Stimulated activated CD4-positive, alpha-beta T cell treated with anti-CD3 and anti-CD28 coated beads, Interleukin-1b, Interleukin-23, amount 100 ng/mL, for 4 hours (primary cell): ENCODE data around the gene PLCB3.

Experiments
- DNase-seq, 2 donors: peaks; one replicate each; pipeline ENCODE4 v3.0.0-alpha.2; 2020; ENCODE audit warnings: low read depth in 2 of 2

PLCB3 gene

DNA sequence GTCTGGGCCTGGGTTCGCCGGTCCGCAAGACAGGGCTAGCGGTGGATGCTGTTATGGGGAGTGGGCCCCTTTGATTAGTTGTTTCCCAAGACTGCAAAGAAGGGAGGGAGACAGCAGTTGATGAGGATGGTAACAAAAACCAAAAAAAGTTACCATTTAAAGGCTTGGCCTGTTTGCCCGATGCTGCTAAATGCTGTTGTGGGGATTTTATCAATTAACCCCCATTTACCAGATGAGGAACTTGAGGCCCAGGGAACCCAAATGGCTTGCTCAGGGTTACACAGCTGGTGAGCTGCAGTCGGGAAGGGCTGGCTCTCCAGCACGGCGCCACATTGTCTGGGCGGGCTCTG lies 28.7 kb upstream of the PLCB3 start:
- DNase-seq = no peak

DNA sequence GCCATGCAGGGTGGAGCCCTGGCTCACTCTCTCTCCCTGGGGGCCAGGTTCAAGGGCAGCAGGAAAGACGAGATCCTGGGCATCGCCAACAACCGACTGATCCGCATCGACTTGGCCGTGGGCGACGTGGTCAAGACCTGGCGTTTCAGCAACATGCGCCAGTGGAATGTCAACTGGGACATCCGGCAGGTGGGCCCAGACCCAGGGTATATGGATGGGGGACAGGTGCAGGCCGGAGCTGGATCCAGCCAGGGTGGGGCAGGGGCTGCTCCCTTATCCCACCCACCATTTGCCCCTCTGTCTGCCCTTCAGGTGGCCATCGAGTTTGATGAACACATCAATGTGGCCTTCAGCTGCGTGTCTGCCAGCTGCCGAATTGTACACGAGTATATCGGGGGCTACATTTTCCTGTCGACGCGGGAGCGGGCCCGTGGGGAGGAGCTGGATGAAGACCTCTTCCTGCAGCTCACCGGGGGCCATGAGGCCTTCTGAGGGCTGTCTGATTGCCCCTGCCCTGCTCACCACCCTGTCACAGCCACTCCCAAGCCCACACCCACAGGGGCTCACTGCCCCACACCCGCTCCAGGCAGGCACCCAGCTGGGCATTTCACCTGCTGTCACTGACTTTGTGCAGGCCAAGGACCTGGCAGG lies 28.2 kb upstream of the PLCB3 start:
- DNase-seq = no peak

DNA sequence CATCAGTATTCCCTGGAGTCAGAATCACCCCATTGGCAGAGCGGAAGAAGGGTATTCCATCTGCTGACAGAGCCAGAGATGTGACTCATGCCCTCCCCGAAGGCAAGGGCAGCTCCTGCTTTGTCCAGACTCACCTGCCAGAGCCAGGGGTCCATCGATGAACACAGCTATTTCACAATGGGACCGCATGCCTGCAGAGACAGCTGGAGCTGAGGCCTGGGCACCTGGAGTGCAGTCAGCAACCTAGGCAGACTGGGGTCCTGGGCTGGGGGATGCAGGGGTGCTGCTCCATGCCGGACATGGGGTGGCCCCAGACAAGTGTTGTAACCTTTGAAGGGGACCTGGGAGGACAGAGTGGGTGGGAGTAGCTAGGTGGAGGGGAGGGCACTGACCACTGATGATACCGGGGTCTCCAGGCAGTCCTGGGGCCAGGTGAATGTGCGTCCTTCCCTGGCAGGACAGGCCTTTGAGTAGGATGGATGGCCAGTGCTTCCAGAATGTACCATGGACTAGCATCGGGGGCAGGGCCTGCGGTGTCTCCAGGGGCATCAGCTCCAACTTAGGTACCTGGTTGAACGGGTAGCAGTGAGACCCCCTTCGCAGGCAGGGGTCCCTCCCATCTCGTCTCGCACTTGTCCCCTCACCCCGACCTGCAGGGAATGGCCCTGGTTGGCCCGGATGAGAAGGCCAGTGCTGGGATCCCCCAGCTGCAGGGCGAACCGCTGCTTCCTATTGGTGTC lies 27.0 kb upstream of the PLCB3 start:
- DNase-seq = no peak

DNA sequence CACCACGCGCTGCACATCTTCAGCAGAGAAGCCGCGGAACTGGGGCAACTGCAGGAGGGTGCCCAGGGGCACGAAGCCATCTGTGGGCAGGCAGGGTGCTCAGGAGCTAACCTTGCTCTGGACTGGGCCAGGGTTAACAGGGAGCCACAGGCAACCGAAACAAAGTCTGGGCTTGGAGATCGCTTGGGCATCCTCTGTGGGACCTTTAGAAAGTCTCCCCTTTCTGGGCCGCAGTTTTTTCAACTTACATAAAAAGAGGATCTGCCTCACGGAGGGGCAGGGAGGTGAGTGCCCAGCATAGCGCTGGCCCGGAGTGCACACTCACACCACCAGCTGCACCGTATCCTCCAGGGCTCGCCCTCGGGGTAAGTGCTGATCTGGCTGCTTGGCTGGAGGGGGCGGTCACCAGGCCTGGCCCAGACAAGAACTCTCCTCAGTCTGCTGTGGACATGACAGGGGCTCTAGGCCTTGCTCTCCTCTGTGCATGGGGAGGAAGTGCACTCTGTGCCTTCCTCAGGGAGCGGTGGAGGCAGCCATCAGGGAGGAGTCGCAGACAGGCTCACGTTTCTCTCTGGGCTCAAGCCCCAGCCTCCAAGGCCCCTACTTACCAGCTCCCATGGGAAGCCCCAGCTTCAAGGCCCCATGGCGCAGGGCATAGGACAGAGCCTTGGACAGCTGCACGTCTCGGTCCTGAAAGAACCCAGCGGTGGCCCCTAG lies 26.3 kb upstream of the PLCB3 start:
- DNase-seq = no peak

GRCh38 chr11:64225608-64226506 lies 25.5 kb upstream of the PLCB3 start, which contains the start of the genes NUDT22 and TRPT1:
Gene NUDT22, plus strand, starts transcription at chr11:64226274. Its CDS starts 379 bp downstream, at chr11:64226653.
Gene TRPT1, minus strand, starts transcription at chr11:64226186. Its CDS starts 326 bp downstream, at chr11:64225860.
- peak; percentile 86 to 93 for DNase-seq

- DNase-seq = peak in 1 of 2 donors; percentile 47
These were observed 24.8 kb upstream of the PLCB3 start for GRCh38 chr11:64226507-64227051.

- no peak for DNase-seq
These were observed 23.8 kb upstream of the PLCB3 start for GRCh38 chr11:64227405-64227956.

GRCh38 chr11:64229090-64229743 lies 22.1 kb upstream of the PLCB3 start:
- DNase-seq = no peak

DNA sequence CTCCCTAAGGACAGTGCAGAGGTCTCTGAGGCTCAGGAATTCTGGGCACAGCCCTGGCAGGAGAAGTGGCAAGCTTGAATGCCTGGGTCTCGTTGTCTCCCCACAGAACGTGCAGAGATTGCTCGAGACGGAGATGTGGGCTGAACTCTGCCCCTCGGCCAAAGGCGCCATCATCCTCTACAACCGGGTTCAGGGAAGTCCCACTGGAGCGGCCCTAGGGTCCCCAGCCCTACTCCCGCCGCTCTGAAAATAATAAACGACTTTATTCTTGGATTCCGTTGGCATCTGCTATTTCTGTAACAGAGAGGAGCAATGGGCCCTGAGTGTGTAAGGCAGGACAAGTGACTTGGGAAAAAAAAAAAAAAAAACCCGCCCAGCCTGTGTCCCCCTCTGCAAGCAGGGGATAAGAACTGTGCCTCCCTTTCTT lies 21.6 kb upstream of the PLCB3 start:
- DNase-seq = no peak

DNA sequence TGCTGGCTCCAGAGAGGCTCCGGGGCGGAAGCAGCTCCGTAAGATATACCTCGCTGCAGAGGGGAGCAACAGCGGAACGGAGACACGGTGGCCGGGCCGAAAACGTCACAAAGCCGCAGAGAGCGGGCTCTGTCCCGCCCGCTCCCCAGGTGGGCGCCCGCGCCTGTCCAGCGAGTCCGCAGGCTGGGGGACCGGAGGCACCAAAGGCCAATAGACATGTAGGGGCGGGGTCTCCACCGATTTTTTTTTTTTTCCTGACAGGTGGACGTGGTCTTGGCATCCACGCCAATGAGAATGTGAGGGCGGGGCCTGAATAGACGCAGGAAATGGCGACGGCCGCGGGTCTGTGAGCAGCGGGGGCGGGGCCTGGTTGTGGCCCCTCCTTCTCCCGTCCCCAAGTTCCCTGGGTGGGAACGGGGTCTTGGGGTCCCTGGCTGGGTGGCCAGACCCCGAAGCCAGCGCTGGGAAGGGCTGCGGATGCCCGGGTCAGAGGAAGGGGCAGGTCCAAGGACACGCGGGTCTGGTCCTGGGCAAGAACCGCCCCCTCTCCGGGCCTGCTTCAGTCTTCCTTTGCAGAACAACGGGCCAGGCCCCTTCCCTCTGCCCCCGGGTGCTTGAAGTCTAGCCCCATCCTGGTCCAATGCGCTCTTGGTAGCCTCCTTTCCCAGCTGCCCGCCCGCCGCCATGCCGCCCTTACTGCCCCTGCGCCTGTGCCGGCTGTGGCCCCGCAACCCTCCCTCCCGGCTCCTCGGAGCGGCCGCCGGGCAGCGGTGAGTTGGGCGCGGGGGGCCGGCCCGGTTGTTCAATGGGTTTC lies 21.0 kb upstream of the PLCB3 start, which contains the start of gene DNAJC4:
TSS of gene DNAJC4 (plus strand) at position 378 of the 814 bp plus-strand sequence. CDS start at position 685, 307 bp downstream.
- peak; percentile 67 to 82 for DNase-seq

DNA sequence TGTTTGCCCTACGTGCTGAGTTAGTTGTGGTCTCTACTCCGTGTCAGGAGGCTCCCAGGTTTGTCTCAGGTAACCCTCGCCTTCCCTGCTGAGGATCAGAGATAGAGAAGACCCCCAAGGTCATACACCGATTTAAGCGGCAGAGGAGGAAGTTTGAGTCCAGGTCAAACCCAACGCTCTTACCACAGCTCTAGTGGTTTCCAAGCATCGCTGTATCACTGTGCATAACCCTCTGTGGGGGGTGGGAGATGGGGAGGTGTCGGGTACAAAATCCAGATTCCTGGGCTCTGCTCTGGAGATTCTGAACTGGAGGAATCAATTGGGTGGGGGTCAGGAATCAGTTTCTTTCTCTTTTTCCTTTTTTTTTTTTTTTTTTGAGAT lies 20.4 kb upstream of the PLCB3 start:
- DNase-seq = no peak

DNA sequence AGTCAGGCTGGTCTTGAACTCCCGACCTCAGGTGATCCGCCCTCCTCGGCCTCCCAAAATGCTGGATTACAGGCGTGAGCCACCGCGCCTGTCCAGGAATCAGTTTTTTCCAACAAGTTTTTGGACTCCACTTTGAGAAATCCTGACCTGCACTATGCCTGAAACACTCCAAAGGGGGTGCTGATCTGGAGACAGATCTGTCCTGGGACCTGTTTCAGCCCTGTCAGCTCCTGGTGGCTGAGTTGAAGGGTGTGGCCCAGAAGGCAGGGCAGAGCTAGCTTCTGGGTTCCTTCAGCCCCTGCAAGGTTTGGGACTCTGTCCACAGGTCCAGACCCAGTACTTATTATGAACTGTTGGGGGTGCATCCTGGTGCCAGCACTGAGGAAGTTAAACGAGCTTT lies 19.8 kb upstream of the PLCB3 start:
- DNase-seq = no peak

DNA sequence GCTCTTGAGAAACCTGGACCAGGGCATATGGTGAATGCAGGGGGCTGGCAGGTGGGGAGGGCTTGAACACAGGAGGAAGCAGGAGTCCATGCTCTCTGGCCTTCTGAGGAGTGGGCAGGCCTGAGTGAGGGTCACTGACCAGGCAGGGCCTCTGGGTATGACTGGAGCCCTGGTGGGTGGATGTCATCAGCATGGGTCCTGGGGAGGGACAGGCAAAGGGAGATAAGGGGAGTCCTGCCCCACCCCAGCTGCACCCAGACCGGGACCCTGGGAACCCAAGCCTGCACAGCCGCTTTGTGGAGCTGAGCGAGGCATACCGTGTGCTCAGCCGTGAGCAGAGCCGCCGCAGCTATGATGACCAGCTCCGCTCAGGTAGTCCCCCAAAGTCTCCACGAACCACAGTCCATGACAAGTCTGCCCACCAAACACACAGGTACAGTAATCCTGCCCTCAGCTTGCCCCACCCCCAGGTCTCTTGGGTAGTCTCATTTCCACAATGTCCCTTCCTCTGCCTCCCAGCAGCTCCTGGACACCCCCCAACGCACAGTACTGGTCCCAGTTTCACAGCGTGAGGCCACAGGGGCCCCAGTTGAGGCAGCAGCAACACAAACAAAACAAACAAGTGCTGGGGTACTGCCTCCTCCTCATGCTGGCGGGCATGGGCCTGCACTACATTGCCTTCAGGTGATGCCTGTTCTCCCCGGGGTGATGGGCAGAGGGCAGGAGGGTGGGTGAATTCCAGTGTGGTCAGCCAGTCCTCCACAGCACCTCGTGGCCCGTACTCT lies 19.0 kb upstream of the PLCB3 start:
- DNase-seq = no peak

DNA sequence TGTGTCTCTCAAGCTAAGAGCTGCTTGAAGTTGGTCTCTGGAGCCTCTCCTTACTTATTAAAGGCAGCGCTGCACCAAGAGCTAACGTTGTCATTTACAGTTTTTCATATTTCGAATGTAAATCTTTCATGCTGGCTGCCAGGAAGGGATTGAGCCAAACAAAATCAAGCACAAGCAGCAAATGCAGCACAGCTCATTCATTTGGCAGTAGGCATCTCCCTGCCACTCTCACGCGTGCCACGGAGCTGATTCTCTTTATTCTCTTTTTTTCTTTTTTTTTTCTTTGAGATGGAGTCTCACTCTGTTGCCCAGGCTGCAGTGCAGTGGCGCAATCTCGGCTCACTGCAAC lies 18.4 kb upstream of the PLCB3 start:
- DNase-seq = no peak

GRCh38 chr11:64233913-64234586 lies 17.3 kb upstream of the PLCB3 start, which contains the start of gene VEGFB:
Gene VEGFB, plus strand, starts transcription at chr11:64234584. Its CDS starts 250 bp downstream, at chr11:64234834.
- DNase-seq = peak; percentile 64 to 69

DNA sequence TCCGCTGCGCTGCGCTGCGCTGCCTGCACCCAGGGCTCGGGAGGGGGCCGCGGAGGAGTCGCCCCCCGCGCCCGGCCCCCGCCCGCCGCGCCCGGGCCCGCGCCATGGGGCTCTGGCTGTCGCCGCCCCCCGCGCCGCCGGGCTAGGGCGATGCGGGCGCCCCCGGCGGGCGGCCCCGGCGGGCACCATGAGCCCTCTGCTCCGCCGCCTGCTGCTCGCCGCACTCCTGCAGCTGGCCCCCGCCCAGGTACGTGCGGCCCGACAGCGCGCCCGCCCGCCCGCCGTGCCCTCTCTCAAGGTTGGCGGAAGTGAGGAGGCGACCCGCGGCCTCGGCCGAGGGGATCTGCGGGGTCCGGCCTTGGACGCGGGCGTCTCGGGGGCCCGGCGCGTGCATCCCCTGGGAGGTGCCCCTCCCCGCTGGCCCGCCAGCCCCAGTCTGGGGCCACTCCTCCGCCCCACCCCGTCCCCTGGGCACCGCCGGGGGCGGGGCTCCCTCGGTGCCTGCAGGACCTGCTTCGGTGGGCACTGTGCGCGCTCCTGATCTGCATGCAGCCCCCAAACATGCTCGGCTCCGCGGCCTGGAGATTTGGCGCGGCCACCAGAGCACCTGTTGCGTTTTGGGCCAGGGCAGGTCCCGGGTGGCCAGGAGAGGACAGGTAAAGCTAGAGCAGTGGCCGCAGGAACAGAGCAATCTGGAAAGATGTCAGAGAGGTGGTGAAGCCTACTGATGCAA lies 16.5 kb upstream of the PLCB3 start:
- DNase-seq = peak in 1 of 2 donors; percentile 44

DNA sequence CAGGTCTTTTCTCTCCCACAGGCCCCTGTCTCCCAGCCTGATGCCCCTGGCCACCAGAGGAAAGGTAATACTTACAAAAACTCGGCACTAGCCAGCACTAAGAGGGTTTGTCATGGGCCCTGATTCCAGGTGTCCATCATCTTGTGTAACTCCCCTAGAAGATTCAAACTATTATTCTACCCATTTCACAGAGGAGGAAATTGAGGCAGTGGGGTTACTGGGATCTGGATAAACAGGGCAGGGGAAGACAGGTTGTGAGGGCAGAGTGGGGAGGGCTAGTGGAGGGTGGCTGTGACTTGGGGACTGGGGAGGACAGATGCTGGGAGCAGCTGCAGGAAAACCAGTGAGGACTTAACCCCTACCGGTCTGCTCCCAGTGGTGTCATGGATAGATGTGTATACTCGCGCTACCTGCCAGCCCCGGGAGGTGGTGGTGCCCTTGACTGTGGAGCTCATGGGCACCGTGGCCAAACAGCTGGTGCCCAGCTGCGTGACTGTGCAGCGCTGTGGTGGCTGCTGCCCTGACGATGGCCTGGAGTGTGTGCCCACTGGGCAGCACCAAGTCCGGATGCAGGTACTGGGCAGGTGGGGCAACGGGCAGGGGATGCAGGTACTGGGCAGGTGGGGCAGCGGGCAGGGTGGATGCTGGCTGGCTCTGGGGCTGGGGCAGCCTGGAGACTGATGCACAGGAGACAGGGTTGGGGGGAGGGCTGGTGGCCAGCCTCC lies 15.7 kb upstream of the PLCB3 start:
- DNase-seq = no peak
